H9 (cell line): ENCODE results near the gene PISD. TPM values are rescaled to one million over a fixed set of nuclear protein-coding genes. Genes with fewer than 3 reads are reported as not detected.

ENCODE experiments used
- DNase-seq: peaks from one replicate; pipeline ENCODE4 v3.0.0-alpha.2; 2017
- H2AFZ ChIP-seq: one replicate; pipeline ENCODE4 v1.6.1; 2013; ENCODE audit warnings: mild to moderate bottlenecking, low read length, control low read depth, moderate library complexity
- H2AK5ac ChIP-seq: 2 replicates; pipeline ENCODE4 v1.6.1; 2013; ENCODE audit warnings: low read length, control low read depth, mixed read lengths; ENCODE audit not compliant: insufficient read length
- H2BK120ac ChIP-seq: one replicate; pipeline ENCODE4 v1.6.1; 2013; ENCODE audit warnings: low read depth, mild to moderate bottlenecking, low read length, control low read depth, inconsistent platforms; ENCODE audit not compliant: poor library complexity, severe bottlenecking
- H2BK12ac ChIP-seq: 2 replicates; pipeline ENCODE4 v1.6.1; 2013; ENCODE audit warnings: low read length, control low read depth, mixed read lengths, low read depth; ENCODE audit not compliant: insufficient read length
- H2BK15ac ChIP-seq: 2 replicates; pipeline ENCODE4 v1.6.1; 2013; ENCODE audit warnings: low read depth, low read length, control low read depth
- H2BK20ac ChIP-seq: one replicate; pipeline ENCODE4 v1.6.1; 2013; ENCODE audit warnings: low read depth, mild to moderate bottlenecking, low read length, control low read depth, inconsistent platforms; ENCODE audit not compliant: poor library complexity, severe bottlenecking
- H2BK5ac ChIP-seq: 2 replicates; pipeline ENCODE4 v1.6.1; 2013; ENCODE audit warnings: low read length, control low read depth, mixed read lengths; ENCODE audit not compliant: insufficient read length
- H3K14ac ChIP-seq: 2 replicates; pipeline ENCODE4 v1.6.1; 2013; ENCODE audit warnings: low read length, control low read depth; ENCODE audit not compliant: insufficient read depth
- H3K18ac ChIP-seq: 2 replicates; pipeline ENCODE4 v1.6.1; 2013; ENCODE audit warnings: low read depth, mild to moderate bottlenecking, mixed read lengths, low read length, control low read depth; ENCODE audit not compliant: insufficient read length
- H3K23ac ChIP-seq: 2 replicates; pipeline ENCODE4 v1.6.1; 2013; ENCODE audit warnings: low read length, control low read depth, mixed read lengths, low read depth; ENCODE audit not compliant: insufficient read length
- H3K23me2 ChIP-seq: 2 replicates; pipeline ENCODE4 v1.6.1; 2013; ENCODE audit warnings: low read depth, mild to moderate bottlenecking, mixed read lengths, low read length, control low read depth; ENCODE audit not compliant: insufficient read length, poor library complexity, severe bottlenecking
- H3K27ac ChIP-seq: 2 replicates; pipeline ENCODE4 v1.5.1; 2013; ENCODE audit warnings: low read length, control low read depth, mixed read lengths, low read depth; ENCODE audit not compliant: insufficient read length
- H3K27me3 ChIP-seq: 2 replicates; pipeline ENCODE4 v1.6.1; 2013; ENCODE audit warnings: low read length, control low read depth, inconsistent platforms; ENCODE audit not compliant: insufficient read depth
- H3K4ac ChIP-seq: 2 replicates; pipeline ENCODE4 v1.6.1; 2013; ENCODE audit warnings: low read depth, mild to moderate bottlenecking, control low read depth, inconsistent platforms, low read length, moderate library complexity
- H3K4me1 ChIP-seq: 2 replicates; pipeline ENCODE4 v1.6.1; 2013; ENCODE audit warnings: low read length, control low read depth, inconsistent platforms; ENCODE audit not compliant: insufficient read depth
- H3K4me2 ChIP-seq: 2 replicates; pipeline ENCODE4 v1.6.1; 2013; ENCODE audit warnings: low read length, control low read depth, mixed read lengths; ENCODE audit not compliant: insufficient read length, insufficient read depth
- H3K56ac ChIP-seq: 2 replicates; pipeline ENCODE4 v1.6.1; 2013; ENCODE audit warnings: low read depth, mild to moderate bottlenecking, mixed read lengths, low read length, control low read depth; ENCODE audit not compliant: insufficient read length
- H3K79me1 ChIP-seq: 2 replicates; pipeline ENCODE4 v1.6.1; 2013; ENCODE audit warnings: low read depth, mild to moderate bottlenecking, moderate library complexity, low read length, control low read depth, inconsistent platforms; ENCODE audit not compliant: insufficient read depth, poor library complexity, severe bottlenecking
- H3K79me2 ChIP-seq: 2 replicates; pipeline ENCODE4 v1.6.1; 2013; ENCODE audit warnings: low read length, control low read depth, inconsistent platforms; ENCODE audit not compliant: insufficient read depth
- H3K9ac ChIP-seq: 2 replicates; pipeline ENCODE4 v1.6.1; 2013; ENCODE audit warnings: low read length, control low read depth, mixed read lengths; ENCODE audit not compliant: insufficient read length; ENCODE audit errors: extremely low read depth
- H3K9me3 ChIP-seq: one replicate; pipeline ENCODE4 v1.6.1; 2013; ENCODE audit warnings: low read depth, low read length, inconsistent platforms; ENCODE audit not compliant: control insufficient read depth
- H3T11ph ChIP-seq: one replicate; pipeline ENCODE4 v1.6.1; 2013; ENCODE audit warnings: mild to moderate bottlenecking, low read length, control low read depth, inconsistent platforms
- H4K20me1 ChIP-seq: one replicate; pipeline ENCODE4 v1.6.1; 2013; ENCODE audit not compliant: control insufficient read depth, insufficient read length, insufficient read depth
- H4K5ac ChIP-seq: 2 replicates; pipeline ENCODE4 v1.6.1; 2013; ENCODE audit warnings: low read depth, mild to moderate bottlenecking, mixed read lengths, low read length, control low read depth; ENCODE audit not compliant: insufficient read length
- H4K8ac ChIP-seq: replicated peaks from 2 replicates; pipeline ENCODE4 v1.6.1; 2013; ENCODE audit warnings: low read length, control low read depth, mixed read lengths, low read depth; ENCODE audit not compliant: insufficient read length
- H4K91ac ChIP-seq: 2 replicates; pipeline ENCODE4 v1.6.1; 2013; ENCODE audit warnings: low read depth, mild to moderate bottlenecking, moderate library complexity, mixed read lengths, low read length, control low read depth; ENCODE audit not compliant: insufficient read length
- H3K27ac Mint-ChIP-seq, 3 experiments: 2 replicates in 2 of 3; 3 replicates in 1 of 3; pipeline ENCODE4 v1.8.0; 2020 to 2021; ENCODE audit warnings: mixed read lengths in 3 of 3, mild to moderate bottlenecking in 1 of 3, moderate library complexity in 1 of 3
- H3K27me3 Mint-ChIP-seq: 2 replicates; pipeline ENCODE4 v1.8.0; 2021; ENCODE audit warnings: low read depth, mild to moderate bottlenecking, moderate library complexity, mixed read lengths
- H3K36me3 Mint-ChIP-seq, 3 experiments: 2 replicates in 2 of 3; 3 replicates in 1 of 3; pipeline ENCODE4 v1.8.0; 2020 to 2021; ENCODE audit warnings: low read depth in 3 of 3, mixed read lengths in 3 of 3; ENCODE audit not compliant: insufficient read depth in 1 of 3
- H3K4me1 Mint-ChIP-seq, 2 experiments: 2 replicates each; pipeline ENCODE4 v1.8.0; 2020; ENCODE audit warnings: mixed read lengths in 2 of 2
- H3K4me3 Mint-ChIP-seq, 2 experiments: 2 replicates in 1 of 2; 3 replicates in 1 of 2; pipeline ENCODE4 v1.8.0; 2020 to 2021; ENCODE audit warnings: mild to moderate bottlenecking in 2 of 2, mixed read lengths in 2 of 2, moderate library complexity in 1 of 2
- H3K9me3 Mint-ChIP-seq, 2 experiments: 2 replicates in 1 of 2; 3 replicates in 1 of 2; pipeline ENCODE4 v1.8.0; 2020; ENCODE audit warnings: mild to moderate bottlenecking in 2 of 2, mixed read lengths in 2 of 2, moderate library complexity in 1 of 2
- CTCF ChIP-seq: fragments of 200-600 bp; sonication (generic); conservative IDR thresholded peaks from 3 replicates; pipeline ENCODE4 v1.8.0; 2021; ENCODE audit warnings: antibody characterized with exemption, mild to moderate bottlenecking
- WGBS: extraction: QIAGEN DNeasy Blood & Tissue Kit; methylation state at CpG from one replicate; pipeline ENCODE4 v1.1.7; 2013; ENCODE audit warnings: missing lambda C conversion rate, low lambda C conversion rate, mixed read lengths; ENCODE audit not compliant: insufficient read length; ENCODE audit errors: extremely low coverage; 5-methylcytosine and 5-hydroxymethylcytosine counted together
- total RNA-seq: library from RNA; stranded (reverse); gene quantifications from 2 replicates; pipeline ENCODE4 v1.2.1, GENCODE V29; 2021

The PISD gene
- total RNA-seq, 1 experiment from 2014 or later, result 62.0 TPM

- H2AK5ac ChIP-seq, result no peak overlapping the region
- peaks cover 3% of the 10 kb centered on the region for H3K79me1 ChIP-seq
- H2BK5ac ChIP-seq, result no peak overlapping the region
- no peaks in the 10 kb centered on the region for H3K79me2 ChIP-seq
- no peak overlapping the region for H2BK15ac ChIP-seq
- H2BK20ac ChIP-seq, result no peak overlapping the region
- no peak overlapping the region for H3K23ac ChIP-seq
- H2BK12ac ChIP-seq, result no peak overlapping the region
- H4K20me1 ChIP-seq, result no peaks in the 10 kb centered on the region
- H4K91ac ChIP-seq, result no peak overlapping the region
- DNase-seq, result no peak
- no peaks in the 10 kb centered on the region for H3K9me3 ChIP-seq
- no peak overlapping the region for H2BK120ac ChIP-seq
- Mint-ChIP-seq H3K4me1 (peaks cover 6 to 9% of the 10 kb centered on the region in 2 experiments), H3K36me3 (peaks cover 4 to 35% (median 34%) of the 10 kb centered on the region in 3 experiments; a peak in 6 of 7 replicates), H3K4me3 (no peak overlapping the region), H3K9me3 (no peaks in the 10 kb centered on the region; a peak in 2 of 5 replicates), H3K27ac (peak overlapping the region in 2 of 3 experiments; percentile 39 to 84; a peak in 2 of 7 replicates), H3K27me3 (peaks cover 1% of the 10 kb centered on the region; the same call in 1 of the 2 replicates)
- H4K8ac ChIP-seq, result no peak overlapping the region
- no peak overlapping the region for H3K18ac ChIP-seq
- no peak overlapping the region for H3K9ac ChIP-seq
- H3K56ac ChIP-seq, result no peak overlapping the region
- no peak overlapping the region for H2AFZ ChIP-seq
- no peak overlapping the region for H3K4ac ChIP-seq
- H3K4me2 ChIP-seq, result no peak overlapping the region
- H4K5ac ChIP-seq, result no peak overlapping the region
- no peaks in the 10 kb centered on the region for H3K27me3 ChIP-seq
- H3K4me1 ChIP-seq, result no peaks in the 10 kb centered on the region
- no peaks in the 10 kb centered on the region for H3K23me2 ChIP-seq
- WGBS, result no CpG with 5 or more reads among the region's 14 CpGs
- H3K14ac ChIP-seq, result no peak overlapping the region; the same call in 1 of the 2 replicates
- no peak overlapping the region for H3K27ac ChIP-seq
- no peak for TF ChIP-seq CTCF
- no peak overlapping the region for H3T11ph ChIP-seq
Measured at GRCh38 chr22:31619611-31620300, 42.3 kb downstream of the PISD start.
